ENCODE data around the gene CKAP2. TPM values are rescaled to one million over a fixed set of nuclear protein-coding genes. Genes with fewer than 3 reads are reported as not detected.

The CKAP2 gene
- total RNA-seq, 1 donor from 2014 or later: 6.6 TPM

GRCh38 chr13:52450012-52450792 lies 5.1 kb upstream of the CKAP2 start, which contains the start of gene VPS36:
Gene VPS36 (minus strand): TSS chr13:52450634. CDS start chr13:52450594, 40 bp downstream.
- FAIRE-seq: no peak

DNA sequence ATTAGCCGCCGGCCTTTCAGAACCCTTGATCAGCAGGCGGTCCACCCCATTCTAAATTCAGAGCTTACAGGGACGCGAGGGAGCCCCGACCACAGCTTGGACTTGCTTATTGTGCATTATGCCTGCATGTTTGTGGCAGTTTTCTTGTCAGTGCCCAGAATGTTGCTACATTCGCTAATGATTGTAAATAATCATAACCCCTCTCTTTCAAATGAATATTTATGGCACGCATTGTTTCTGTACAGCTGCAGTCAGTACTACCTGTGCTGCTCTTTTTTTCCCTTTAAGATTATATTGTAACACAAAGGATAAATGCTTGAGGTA lies 4.5 kb upstream of the CKAP2 start:
- H3K27me3 ChIP-seq (ENCODE audit: control insufficient read depth, insufficient read depth, low read length): no peaks in the 10 kb centered on the region
- FAIRE-seq: no peak
- no peak for DNase-seq (ENCODE audit: low read depth)
- H3K4me3 ChIP-seq (ENCODE audit: low read depth, low read length): no peak overlapping the region
- no peaks in the 10 kb centered on the region for H3K36me3 ChIP-seq (ENCODE audit: control insufficient read depth, insufficient read depth, low read length)
- TF ChIP-seq, protein P1, sequence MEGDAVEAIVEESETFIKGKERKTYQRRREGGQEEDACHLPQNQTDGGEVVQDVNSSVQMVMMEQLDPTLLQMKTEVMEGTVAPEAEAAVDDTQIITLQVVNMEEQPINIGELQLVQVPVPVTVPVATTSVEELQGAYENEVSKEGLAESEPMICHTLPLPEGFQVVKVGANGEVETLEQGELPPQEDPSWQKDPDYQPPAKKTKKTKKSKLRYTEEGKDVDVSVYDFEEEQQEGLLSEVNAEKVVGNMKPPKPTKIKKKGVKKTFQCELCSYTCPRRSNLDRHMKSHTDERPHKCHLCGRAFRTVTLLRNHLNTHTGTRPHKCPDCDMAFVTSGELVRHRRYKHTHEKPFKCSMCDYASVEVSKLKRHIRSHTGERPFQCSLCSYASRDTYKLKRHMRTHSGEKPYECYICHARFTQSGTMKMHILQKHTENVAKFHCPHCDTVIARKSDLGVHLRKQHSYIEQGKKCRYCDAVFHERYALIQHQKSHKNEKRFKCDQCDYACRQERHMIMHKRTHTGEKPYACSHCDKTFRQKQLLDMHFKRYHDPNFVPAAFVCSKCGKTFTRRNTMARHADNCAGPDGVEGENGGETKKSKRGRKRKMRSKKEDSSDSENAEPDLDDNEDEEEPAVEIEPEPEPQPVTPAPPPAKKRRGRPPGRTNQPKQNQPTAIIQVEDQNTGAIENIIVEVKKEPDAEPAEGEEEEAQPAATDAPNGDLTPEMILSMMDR (IDR thresholded peaks at IDR 0.05; ENCODE audit: insufficient read depth, low read length, severe bottlenecking): no peak

More at GRCh38 chr13:52450012-52450792, 5.1 kb upstream of the CKAP2 start, which contains the start of gene VPS36:
- Histone ChIP-seq H3K4me3 (ENCODE audit: low read depth, low read length) (peak within 1 kb of the TSS; percentile 82), H3K27me3 (ENCODE audit: control insufficient read depth, insufficient read depth, low read length) (no peaks in the 10 kb centered on the region), H3K36me3 (ENCODE audit: control insufficient read depth, insufficient read depth, low read length) (no peaks in the 10 kb centered on the region)
- DNase-seq (ENCODE audit: low read depth): peak; percentile 75
- TF ChIP-seq, protein P1 (IDR thresholded peaks at IDR 0.05; ENCODE audit: insufficient read depth, low read length, severe bottlenecking): peak; percentile 99

DNA sequence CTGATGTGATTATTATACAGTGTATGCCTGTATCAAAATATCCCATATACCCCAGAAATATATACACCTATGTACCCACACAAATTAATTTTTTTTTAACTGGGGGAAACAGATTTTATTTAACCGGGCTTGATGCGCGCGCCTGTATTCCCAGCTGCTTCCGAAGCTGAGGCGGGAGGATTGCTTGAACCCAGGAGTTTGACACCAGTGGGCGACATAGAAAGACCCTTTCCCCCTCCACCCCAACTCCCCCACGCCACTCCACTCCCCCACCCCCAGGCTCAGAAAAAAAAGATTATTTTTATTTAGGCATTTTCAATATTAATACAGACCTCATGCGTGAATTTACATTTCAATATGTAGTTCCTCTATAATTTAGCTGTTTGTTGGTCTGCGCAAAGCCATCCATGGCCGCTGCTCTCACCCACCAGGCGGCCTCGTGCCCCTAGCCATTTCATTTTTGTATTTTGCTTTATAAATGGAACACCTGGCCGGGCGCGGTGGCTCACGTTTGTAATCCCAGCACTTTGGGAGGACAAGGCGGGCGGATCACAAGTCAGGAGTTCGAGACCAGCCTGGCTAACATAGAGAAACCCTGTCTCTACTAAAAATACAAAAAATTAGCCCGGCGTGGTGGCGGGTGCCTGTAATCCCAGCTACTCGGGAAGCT lies 4.0 kb upstream of the CKAP2 start:
- TF ChIP-seq, protein P1 (IDR thresholded peaks at IDR 0.05; ENCODE audit: insufficient read depth, low read length, severe bottlenecking): no peak

GRCh38 chr13:52452470-52452869 lies 2.8 kb upstream of the CKAP2 start:
- H3K36me3 ChIP-seq (ENCODE audit: control insufficient read depth, insufficient read depth, low read length): peaks cover 1% of the 10 kb centered on the region
- TF ChIP-seq, protein P1 (IDR thresholded peaks at IDR 0.05; ENCODE audit: insufficient read depth, low read length, severe bottlenecking): no peak
- no peak overlapping the region for H3K4me3 ChIP-seq (ENCODE audit: low read depth, low read length)
- no peaks in the 10 kb centered on the region for H3K27me3 ChIP-seq (ENCODE audit: control insufficient read depth, insufficient read depth, low read length)
- no peak for FAIRE-seq
- DNase-seq (ENCODE audit: low read depth): peak; percentile 17

More for the DNA sequence above, 4.0 kb upstream of the CKAP2 start:
- Histone ChIP-seq H3K4me3 (ENCODE audit: low read depth, low read length) (no peak overlapping the region), H3K36me3 (ENCODE audit: control insufficient read depth, insufficient read depth, low read length) (no peaks in the 10 kb centered on the region), H3K27me3 (ENCODE audit: control insufficient read depth, insufficient read depth, low read length) (no peaks in the 10 kb centered on the region)
- DNase-seq (ENCODE audit: low read depth) (no peak), FAIRE-seq (no peak)

GRCh38 chr13:52454459-52454819 lies 839 bp upstream of the CKAP2 start:
- no peak for FAIRE-seq
- TF ChIP-seq, protein P1 (IDR thresholded peaks at IDR 0.05; ENCODE audit: insufficient read depth, low read length, severe bottlenecking): no peak
- H3K36me3 ChIP-seq (ENCODE audit: control insufficient read depth, insufficient read depth, low read length): peaks cover 1% of the 10 kb centered on the region
- peak overlapping the region; percentile 87 for H3K4me3 ChIP-seq (ENCODE audit: low read depth, low read length)
- DNase-seq (ENCODE audit: low read depth): peak; percentile 88
- H3K27me3 ChIP-seq (ENCODE audit: control insufficient read depth, insufficient read depth, low read length): no peaks in the 10 kb centered on the region

Data from bronchial epithelial cell (primary cell).